HCT116 (cell line): ENCODE data around the gene FOXP1. TPM values are rescaled to one million over a fixed set of nuclear protein-coding genes. Genes with fewer than 3 reads are reported as not detected.

Experiments used
- ATAC-seq: fragments of 200-7000 bp; cut with Tn5 transposase; 2 replicates; pipeline ENCODE4 v1.9.1; 2020; ENCODE audit warnings: mild to moderate bottlenecking, moderate library complexity
- BruUV-seq: library from RNA; stranded (reverse); fragments of 400-500 nt; replicated peaks from 2 replicates; lab custom pipeline; 2021; lab: Mats Ljungman, UMichigan
- CTCF ChIA-PET: fragments of 300-600 bp; sonication (Branson Sonifier 250); formaldehyde crosslinking; loops from one replicate; lab custom pipeline; 2021; ENCODE audit warnings: antibody characterized with exemption; lab: Charles Lee
- POLR2A ChIA-PET: fragments of 300-600, 350-600 bp; sonication (Branson Sonifier 250); formaldehyde crosslinking; loops from one replicate; lab custom pipeline; 2021; ENCODE audit warnings: antibody characterized with exemption; lab: Charles Lee
- RAD21 ChIA-PET, 2 experiments: fragments of 300-600 bp; sonication (Branson Sonifier 250); formaldehyde crosslinking; loops; one replicate each; lab custom pipeline; 2023; ENCODE audit warnings: low total read pairs in 2 of 2; ENCODE audit not compliant: uncharacterized antibody in 2 of 2, unreplicated experiment in 2 of 2, low non-redundant PET in 1 of 2; lab: Charles Lee
- DNase-seq: peaks from one replicate; pipeline ENCODE4 v3.0.0-alpha.2; 2010; ENCODE audit warnings: low read depth, low spot score
- H2AFZ ChIP-seq: fragments of 200-600 bp; shearing (Covaris generic), sonication (generic); 2 replicates; pipeline ENCODE4 v1.6.1; 2017; ENCODE audit warnings: low read depth, mixed run types, mixed read lengths, antibody characterized with exemption, low read length; ENCODE audit not compliant: poor library complexity, severe bottlenecking
- H3K27ac ChIP-seq: 2 replicates; pipeline ENCODE4 v1.5.1; 2012; ENCODE audit warnings: low read depth, low read length
- H3K27me3 ChIP-seq: fragments of 200-600 bp; sonication (generic); 2 replicates; pipeline ENCODE4 v1.6.1; 2016; ENCODE audit warnings: mixed run types, low read length, mixed read lengths; ENCODE audit not compliant: insufficient read depth
- H3K36me3 ChIP-seq, 2 experiments: fragments of 200-500 bp in 1 of 2; fragments of 200-600 bp in 1 of 2; sonication (Bioruptor generic) in 1 of 2; sonication (generic) in 1 of 2; 2 replicates each; pipeline versions ENCODE4 v1.5.1 to v1.6.1; 2014 to 2016; ENCODE audit warnings: low read length in 2 of 2, inconsistent platforms in 1 of 2, mixed read lengths in 1 of 2, mixed run types in 1 of 2; ENCODE audit not compliant: insufficient read depth in 2 of 2, control insufficient read depth in 1 of 2
- H3K4me1 ChIP-seq, 2 experiments: fragments of 200-600 bp in 1 of 2; sonication (generic) in 1 of 2; 2 replicates each; pipeline versions ENCODE4 v1.5.1 to v1.6.1; 2012 to 2017; ENCODE audit warnings: low read length in 2 of 2, inconsistent platforms in 1 of 2, mild to moderate bottlenecking in 1 of 2, mixed read lengths in 1 of 2, mixed run types in 1 of 2, moderate library complexity in 1 of 2; ENCODE audit not compliant: insufficient read depth in 2 of 2, control insufficient read depth in 1 of 2
- H3K4me2 ChIP-seq: fragments of 200-600 bp; sonication (generic); 2 replicates; pipeline ENCODE4 v1.6.1; 2017; ENCODE audit warnings: mixed run types, low read length, mixed read lengths
- H3K4me3 ChIP-seq, 2 experiments: fragments of 200-600 bp in 1 of 2; sonication (generic) in 1 of 2; replicated peaks in 1 of 2; 2 replicates each; pipeline ENCODE4 v1.5.1; 2011 to 2016; ENCODE audit warnings: low read length in 2 of 2, control low read depth in 1 of 2, low read depth in 1 of 2, mild to moderate bottlenecking in 1 of 2, mixed read lengths in 1 of 2, mixed run types in 1 of 2
- H3K79me2 ChIP-seq: fragments of 200-600 bp; sonication (generic); 2 replicates; pipeline ENCODE4 v1.6.1; 2017; ENCODE audit warnings: mild to moderate bottlenecking, mixed run types, low read length, moderate library complexity, mixed read lengths; ENCODE audit not compliant: insufficient read depth
- H3K9ac ChIP-seq: fragments of 200-600 bp; sonication (generic); 2 replicates; pipeline ENCODE4 v1.6.1; 2016; ENCODE audit warnings: low read length, mixed read lengths
- H3K9me2 ChIP-seq: fragments of 200-600 bp; sonication (generic), shearing (Covaris generic); 2 replicates; pipeline ENCODE4 v1.6.1; 2017; ENCODE audit warnings: mixed run types, mild to moderate bottlenecking, moderate library complexity; ENCODE audit not compliant: insufficient read depth
- H3K9me3 ChIP-seq, 2 experiments: fragments of 200-500 bp in 1 of 2; fragments of 200-600 bp in 1 of 2; sonication (Bioruptor generic) in 1 of 2; sonication (generic) in 1 of 2; 2 replicates each; pipeline ENCODE4 v1.6.1; 2014 to 2017; ENCODE audit warnings: low read length in 2 of 2, mixed read lengths in 2 of 2, inconsistent platforms in 1 of 2, low read depth in 1 of 2, mild to moderate bottlenecking in 1 of 2, mixed run types in 1 of 2, moderate library complexity in 1 of 2; ENCODE audit not compliant: control insufficient read depth in 1 of 2, insufficient read depth in 1 of 2
- H4K20me1 ChIP-seq: fragments of 200-600 bp; sonication (generic), shearing (Covaris generic); 2 replicates; pipeline ENCODE4 v1.6.1; 2017; ENCODE audit warnings: mixed run types, mild to moderate bottlenecking, moderate library complexity; ENCODE audit not compliant: insufficient read depth
- ATF3 ChIP-seq: IDR thresholded peaks from 2 replicates; pipeline ENCODE4 v1.6.1; 2012
- CBX3 ChIP-seq: IDR thresholded peaks from 2 replicates; pipeline ENCODE4 v1.6.1; 2012; ENCODE audit warnings: low read depth
- EGR1 ChIP-seq: IDR thresholded peaks from 2 replicates; pipeline ENCODE4 v1.6.1; 2012; ENCODE audit warnings: low read depth
- ELF1 ChIP-seq: IDR thresholded peaks from 2 replicates; pipeline ENCODE4 v1.6.1; 2012; ENCODE audit warnings: low read depth, borderline replicate concordance
- EZH2 ChIP-seq: fragments of 200-600 bp; sonication (generic); IDR thresholded peaks from 2 replicates; pipeline ENCODE4 v1.6.1; 2017; ENCODE audit warnings: antibody characterized with exemption, mixed run types
- EZH2phosphoT487 ChIP-seq: fragments of 200-600 bp; IDR thresholded peaks from 2 replicates; pipeline ENCODE4 v1.6.1; 2018; ENCODE audit warnings: antibody characterized with exemption, borderline replicate concordance
- JUND ChIP-seq: IDR thresholded peaks from 2 replicates; pipeline ENCODE4 v1.6.1; 2012
- MAX ChIP-seq: IDR thresholded peaks from 2 replicates; pipeline ENCODE4 v1.6.1; 2012
- RAD21 ChIP-seq: IDR thresholded peaks from 2 replicates; pipeline ENCODE4 v1.6.1; 2012; ENCODE audit warnings: low read depth, mild to moderate bottlenecking
- REST ChIP-seq: IDR thresholded peaks from 2 replicates; pipeline ENCODE4 v1.6.1; 2012; ENCODE audit warnings: low read depth
- SIN3A ChIP-seq: IDR thresholded peaks from 2 replicates; pipeline ENCODE4 v1.6.1; 2012; ENCODE audit warnings: low read depth
- SP1 ChIP-seq: IDR thresholded peaks from 2 replicates; pipeline ENCODE4 v1.6.1; 2012; ENCODE audit warnings: low read depth
- SRF ChIP-seq: IDR thresholded peaks from 2 replicates; pipeline ENCODE4 v1.6.1; 2012; ENCODE audit warnings: low read depth
- TCF7L2 ChIP-seq: IDR thresholded peaks from 2 replicates; pipeline ENCODE4 v1.7.0; 2011; ENCODE audit warnings: borderline replicate concordance, inconsistent platforms; ENCODE audit not compliant: insufficient read depth, insufficient read length; ENCODE audit errors: extremely low read depth
- ZFX ChIP-seq: fragments of 450-650 bp; IDR thresholded peaks from 2 replicates; pipeline ENCODE4 v1.6.1; 2017
- intact Hi-C: fragments of 100-400 bp; cut with micrococcal nuclease; formaldehyde crosslinking; loops from 2 replicates; pipeline ENCODE4 v1.10.0; 2022
- total RNA-seq: library from RNA; stranded (reverse); gene quantifications from one replicate; pipeline ENCODE4 v1.2.1, GENCODE V29; 2021; ENCODE audit not compliant: unreplicated experiment

FOXP1 gene
- total RNA-seq, 1 experiment from 2014 or later, result 11.4 TPM

GRCh38 chr3:71323558-71323957 is 260.0 kb downstream of the FOXP1 start:
- intact Hi-C loops, result no loop called here
- H3K9ac ChIP-seq, result no peak overlapping the region
- CTCF ChIA-PET, result no interaction called here

More at GRCh38 chr3:71323558-71323957, 260.0 kb downstream of the FOXP1 start:
- Histone ChIP-seq H3K36me3 (no peaks in the 10 kb centered on the region), H4K20me1 (no peaks in the 10 kb centered on the region), H3K9me3 (no peaks in the 10 kb centered on the region), H3K4me2 (no peak overlapping the region), H3K9me2 (no peaks in the 10 kb centered on the region), H3K27ac (no peak overlapping the region), H3K4me1 (no peaks in the 10 kb centered on the region)
- BruUV-seq, result no TSS peak
- POLR2A ChIA-PET, result no interaction called here
- no peak for TF ChIP-seq SRF
- TF ChIP-seq RAD21, result no peak
- TF ChIP-seq SIN3A, result no peak
- no peak for TF ChIP-seq JUND
- TF ChIP-seq ZFX, result no peak
- TF ChIP-seq ATF3, result no peak
- no peak for TF ChIP-seq EGR1
- no peak for TF ChIP-seq SP1
- TF ChIP-seq MAX, result no peak
- TF ChIP-seq REST, result no peak
- no peak for TF ChIP-seq EZH2
- TF ChIP-seq EZH2phosphoT487, result no peak
- no peak for TF ChIP-seq CBX3
- TF ChIP-seq ELF1, result no peak
- no peak for TF ChIP-seq TCF7L2
- TF ChIP-seq, all 23 proteins: peak for 0
- no peak for DNase-seq
- RAD21 ChIA-PET, result no interaction called here
- no peak overlapping the region for H2AFZ ChIP-seq
- H3K79me2 ChIP-seq, result no peaks in the 10 kb centered on the region
- H3K4me3 ChIP-seq, result no peak overlapping the region
- H3K27me3 ChIP-seq, result no peaks in the 10 kb centered on the region
- no peak for ATAC-seq
